Astrocyte (in vitro differentiated cells and primary cell): ENCODE data around the gene METTL21C. TPM values are rescaled to one million over a fixed set of nuclear protein-coding genes. Genes with fewer than 3 reads are reported as not detected.

Experiments
- DNase-seq: peaks from one replicate; pipeline ENCODE4 v3.0.0-alpha.2; 2010; ENCODE audit warnings: low read depth
- FAIRE-seq: peaks from 2 replicates; lab custom pipeline; 2011; peaks lifted over from hg19 to GRCh38; lab: Jason Lieb, UNC
- H2AFZ ChIP-seq: 2 replicates; pipeline ENCODE4 v1.6.0; 2012; ENCODE audit warnings: low read depth, low read length, inconsistent platforms
- H3K27ac ChIP-seq: 2 replicates; pipeline ENCODE4 v1.5.1; 2011; ENCODE audit warnings: low read depth, low read length, inconsistent platforms
- H3K27me3 ChIP-seq: 2 replicates; pipeline ENCODE4 v1.6.0; 2011; ENCODE audit warnings: low read length, inconsistent platforms; ENCODE audit not compliant: insufficient read depth
- H3K36me3 ChIP-seq: 2 replicates; pipeline ENCODE4 v1.5.1; 2011; ENCODE audit warnings: low read length, inconsistent platforms; ENCODE audit not compliant: insufficient read depth
- H3K4me1 ChIP-seq: 2 replicates; pipeline ENCODE4 v1.5.1; 2011; ENCODE audit warnings: low read length, inconsistent platforms; ENCODE audit not compliant: insufficient read depth
- H3K4me2 ChIP-seq: 2 replicates; pipeline ENCODE4 v1.6.0; 2012; ENCODE audit warnings: low read length, inconsistent platforms
- H3K4me3 ChIP-seq: 2 replicates; pipeline ENCODE4 v1.5.1; 2011; ENCODE audit warnings: low read depth, mild to moderate bottlenecking, low read length, inconsistent platforms; ENCODE audit not compliant: insufficient read depth
- H3K79me2 ChIP-seq: 2 replicates; pipeline ENCODE4 v1.6.0; 2012; ENCODE audit warnings: mild to moderate bottlenecking, low read length, inconsistent platforms; ENCODE audit not compliant: insufficient read depth
- H3K9ac ChIP-seq: 2 replicates; pipeline ENCODE4 v1.6.0; 2012; ENCODE audit warnings: mild to moderate bottlenecking, low read length, inconsistent platforms
- H3K9me3 ChIP-seq: 2 replicates; pipeline ENCODE4 v1.5.1; 2012; ENCODE audit warnings: low read depth, mild to moderate bottlenecking, low read length, inconsistent platforms; ENCODE audit not compliant: insufficient read depth
- H4K20me1 ChIP-seq: 2 replicates; pipeline ENCODE4 v1.6.0; 2012; ENCODE audit warnings: low read length, inconsistent platforms; ENCODE audit not compliant: insufficient read depth
- H3K27ac Mint-ChIP-seq: one replicate; pipeline ENCODE4 v1.8.0; 2021; ENCODE audit warnings: mild to moderate bottlenecking, mixed read lengths; ENCODE audit not compliant: unreplicated experiment
- H3K27me3 Mint-ChIP-seq: one replicate; pipeline ENCODE4 v1.8.0; 2021; ENCODE audit warnings: low read depth, mixed read lengths; ENCODE audit not compliant: unreplicated experiment
- H3K36me3 Mint-ChIP-seq: one replicate; pipeline ENCODE4 v1.8.0; 2021; ENCODE audit warnings: low read depth, mixed read lengths; ENCODE audit not compliant: unreplicated experiment
- H3K4me1 Mint-ChIP-seq: one replicate; pipeline ENCODE4 v1.8.0; 2021; ENCODE audit warnings: low read depth, mixed read lengths; ENCODE audit not compliant: unreplicated experiment
- H3K4me3 Mint-ChIP-seq: one replicate; pipeline ENCODE4 v1.8.0; 2021; ENCODE audit warnings: mild to moderate bottlenecking, moderate library complexity, mixed read lengths; ENCODE audit not compliant: unreplicated experiment
- H3K9me3 Mint-ChIP-seq: one replicate; pipeline ENCODE4 v1.8.0; 2021; ENCODE audit warnings: mild to moderate bottlenecking, mixed read lengths; ENCODE audit not compliant: unreplicated experiment
- CTCF ChIP-seq: IDR thresholded peaks from 2 replicates; pipeline ENCODE4 v1.5.1; 2011; ENCODE audit warnings: low read depth, mild to moderate bottlenecking, inconsistent platforms, low read length, moderate library complexity; ENCODE audit not compliant: insufficient read depth
- EZH2 ChIP-seq: IDR thresholded peaks from 2 replicates; pipeline ENCODE4 v1.6.1; 2012; ENCODE audit warnings: mild to moderate bottlenecking, low read length, inconsistent platforms; ENCODE audit not compliant: insufficient read depth
- total RNA-seq: library from RNA; stranded (reverse); gene quantifications from 2 replicates; pipeline ENCODE4 v1.2.1, GENCODE V29; 2021

METTL21C gene
- total RNA-seq, 1 donor from 2014 or later, result not detected

DNA sequence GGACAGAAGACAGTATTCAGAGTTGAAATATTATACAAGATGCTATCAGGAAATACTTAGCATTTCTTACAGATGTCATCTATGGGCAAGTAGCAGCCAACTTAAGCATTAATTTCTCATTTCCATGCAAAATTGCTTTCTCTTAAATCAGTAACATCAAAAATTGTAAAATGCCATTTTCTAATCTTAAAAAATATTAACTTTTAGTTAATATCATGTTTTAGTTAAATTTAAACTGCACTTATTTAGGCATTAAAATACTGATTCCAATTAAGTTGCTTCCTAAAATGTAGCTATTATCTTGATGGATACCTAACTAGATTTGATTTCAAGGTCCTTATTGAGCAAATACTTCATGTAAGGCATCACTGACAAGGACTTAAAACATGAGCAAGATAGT, 27.8 kb downstream of the METTL21C start:
- no peaks in the 10 kb centered on the region for H4K20me1 ChIP-seq
- Mint-ChIP-seq H3K36me3 (peaks cover 41% of the 10 kb centered on the region), H3K4me1 (no peaks in the 10 kb centered on the region), H3K27me3 (no peaks in the 10 kb centered on the region), H3K9me3 (peaks cover 23% of the 10 kb centered on the region), H3K4me3 (no peak overlapping the region), H3K27ac (no peak overlapping the region)
- H3K9ac ChIP-seq, result no peak overlapping the region
- H2AFZ ChIP-seq, result no peak overlapping the region
- no peaks in the 10 kb centered on the region for H3K27me3 ChIP-seq
- TF ChIP-seq CTCF, result no peak
- no peak for TF ChIP-seq EZH2
- H3K79me2 ChIP-seq, result no peaks in the 10 kb centered on the region
- no peak overlapping the region for H3K4me2 ChIP-seq
- no peak overlapping the region for H3K4me3 ChIP-seq
- FAIRE-seq (no peak), DNase-seq (no peak)
- no peaks in the 10 kb centered on the region for H3K4me1 ChIP-seq
- no peaks in the 10 kb centered on the region for H3K9me3 ChIP-seq
- peaks cover 23% of the 10 kb centered on the region for H3K36me3 ChIP-seq
- no peak overlapping the region for H3K27ac ChIP-seq

DNA sequence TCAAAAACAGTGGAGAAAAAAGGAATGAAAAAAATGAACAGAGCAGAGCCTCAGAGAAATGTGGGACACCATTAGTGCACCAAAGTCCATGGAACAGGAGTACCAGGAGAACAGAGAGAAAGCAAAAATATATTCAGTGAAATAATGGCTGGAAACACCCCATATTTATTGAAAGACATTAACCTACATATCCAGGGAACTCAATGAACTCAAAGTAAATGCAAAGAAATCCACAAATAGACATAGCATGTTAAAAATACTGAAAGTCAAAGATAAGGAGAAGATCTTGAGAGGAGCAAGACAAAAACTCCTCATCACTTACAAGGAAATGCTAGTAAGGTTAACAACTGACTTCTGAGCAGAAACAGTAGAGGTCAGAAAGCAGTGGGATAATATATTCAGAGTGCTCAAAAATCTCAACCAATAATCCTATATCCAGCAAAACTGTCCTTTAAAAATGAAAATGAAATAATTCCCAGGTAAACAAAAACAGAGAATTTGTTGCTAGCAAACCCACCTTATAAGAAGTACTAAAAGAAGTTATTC, 35.6 kb downstream of the METTL21C start:
- TF ChIP-seq CTCF (no peak), EZH2 (no peak)
- peaks cover 2% of the 10 kb centered on the region for H3K9me3 Mint-ChIP-seq
- H3K36me3 Mint-ChIP-seq, result peaks cover 12% of the 10 kb centered on the region
- Histone ChIP-seq H3K27ac (no peak overlapping the region), H3K9me3 (no peaks in the 10 kb centered on the region), H3K4me1 (no peaks in the 10 kb centered on the region), H3K36me3 (peaks cover 17% of the 10 kb centered on the region), H4K20me1 (no peaks in the 10 kb centered on the region), H3K9ac (no peak overlapping the region), H3K4me2 (no peak overlapping the region), H2AFZ (no peak overlapping the region), H3K79me2 (no peaks in the 10 kb centered on the region), H3K4me3 (no peak overlapping the region), H3K27me3 (no peaks in the 10 kb centered on the region)
- DNase-seq (no peak), FAIRE-seq (no peak)
- no peak overlapping the region for H3K27ac Mint-ChIP-seq
- no peak overlapping the region for H3K4me3 Mint-ChIP-seq
- no peaks in the 10 kb centered on the region for H3K27me3 Mint-ChIP-seq
- H3K4me1 Mint-ChIP-seq, result no peaks in the 10 kb centered on the region

- Histone ChIP-seq H3K9me3 (no peaks in the 10 kb centered on the region), H3K36me3 (peaks cover 17% of the 10 kb centered on the region), H3K4me3 (no peak overlapping the region), H4K20me1 (no peaks in the 10 kb centered on the region), H3K4me1 (no peaks in the 10 kb centered on the region), H3K4me2 (no peak overlapping the region), H2AFZ (no peak overlapping the region), H3K27ac (no peak overlapping the region), H3K27me3 (no peaks in the 10 kb centered on the region), H3K9ac (no peak overlapping the region), H3K79me2 (no peaks in the 10 kb centered on the region)
- no peak for FAIRE-seq
- DNase-seq, result no peak
- Mint-ChIP-seq H3K27ac (no peak overlapping the region), H3K4me1 (no peaks in the 10 kb centered on the region), H3K9me3 (peaks cover 2% of the 10 kb centered on the region), H3K27me3 (no peaks in the 10 kb centered on the region), H3K36me3 (peaks cover 7% of the 10 kb centered on the region), H3K4me3 (no peak overlapping the region)
- no peak for TF ChIP-seq EZH2
- TF ChIP-seq CTCF, result no peak
Observed at GRCh38 chr13:102658660-102659059, 36.2 kb downstream of the METTL21C start.
